Prostate gland (tissue), 2 donors: ENCODE data around the gene TCF7L1. TPM values are rescaled to one million over a fixed set of nuclear protein-coding genes. Genes with fewer than 3 reads are reported as not detected.

Experiments used
- DNase-seq: peaks from one replicate; pipeline ENCODE4 v3.0.0-alpha.2; 2019; ENCODE audit warnings: low spot score
- H3K27ac ChIP-seq, 2 donors: fragments of 200-600 bp; sonication (generic); 2 replicates each; pipeline ENCODE4 v1.5.1; 2017 to 2019
- H3K27me3 ChIP-seq: fragments of 200-600 bp; sonication (generic); replicated peaks from 2 replicates; pipeline ENCODE4 v1.5.1; 2019; ENCODE audit not compliant: insufficient read depth
- H3K36me3 ChIP-seq, 2 donors: fragments of 200-600 bp; sonication (generic); 1 replicate in 1 of 2; 2 replicates in 1 of 2; pipeline versions ENCODE4 v1.5.1 to v1.8.1; 2017 to 2019
- H3K4me1 ChIP-seq: fragments of 200-600 bp; sonication (generic); replicated peaks from 2 replicates; pipeline ENCODE4 v1.5.1; 2019
- H3K4me3 ChIP-seq, 2 donors: fragments of 200-600 bp; sonication (generic); 2 replicates each; pipeline ENCODE4 v1.5.1; 2017 to 2019
- H3K9me3 ChIP-seq: fragments of 200-600 bp; sonication (generic); 2 replicates; pipeline ENCODE4 v1.5.1; 2017
- CTCF ChIP-seq, 4 experiments: fragments of 200-600 bp in 2 of 4; fragments of 450-650 bp in 2 of 4; sonication (generic) in 2 of 4; IDR thresholded peaks; 1 replicate in 3 of 4; 2 replicates in 1 of 4; pipeline ENCODE4 v1.5.1; 2016 to 2019; ENCODE audit warnings: antibody characterized with exemption in 4 of 4, mild to moderate bottlenecking in 2 of 4, moderate library complexity in 2 of 4
- POLR2A ChIP-seq: fragments of 450-650 bp; IDR thresholded peaks from one replicate; pipeline ENCODE4 v1.6.1; 2016; ENCODE audit warnings: antibody characterized with exemption, mild to moderate bottlenecking
- POLR2AphosphoS5 ChIP-seq: sonication (generic); formaldehyde crosslinking; IDR thresholded peaks from one replicate; pipeline ENCODE4 v1.6.1; 2017; ENCODE audit warnings: antibody characterized with exemption
- WGBS: methylation state at CpG from one replicate; pipeline ENCODE4 v1.1.5; 2018; 5-methylcytosine and 5-hydroxymethylcytosine counted together
- intact Hi-C: fragments of 100-400 bp; cut with DNase I; formaldehyde crosslinking; loops from one replicate; pipeline ENCODE4 v1.14.2; 2022
- total RNA-seq, 2 donors: library from RNA; depleted of rRNA; stranded (reverse); fragments of >200 nt; gene quantifications; one replicate each; pipeline ENCODE4 v1.1.0, GENCODE V29; 2016

Gene TCF7L1
- total RNA-seq, 2 donors from 2014 or later, result 2.6 to 7.0 TPM

GRCh38 chr2:85259101-85259590, 126.0 kb downstream of the TCF7L1 start:
- WGBS, result 32% methylated on average over 11 of the region's 11 CpGs
- peaks cover 15% of the 10 kb centered on the region for H3K4me1 ChIP-seq
- intact Hi-C loops, result no loop called here
- no peaks in the 10 kb centered on the region for H3K36me3 ChIP-seq
- no peak for DNase-seq
- TF ChIP-seq POLR2A (no peak), POLR2AphosphoS5 (no peak), CTCF (IDR thresholded peaks at IDR 0.05) (no peak)
- no peak overlapping the region for H3K4me3 ChIP-seq
- no peaks in the 10 kb centered on the region for H3K27me3 ChIP-seq
- H3K9me3 ChIP-seq, result no peaks in the 10 kb centered on the region
- peak overlapping the region; percentile 48 to 52 for H3K27ac ChIP-seq

- H3K9me3 ChIP-seq, result no peaks in the 10 kb centered on the region
- H3K36me3 ChIP-seq, result no peaks in the 10 kb centered on the region
- 58% methylated on average over 4 of the region's 4 CpGs for WGBS
- H3K27ac ChIP-seq, result peak overlapping the region in 1 of 2 donors; percentile 52
- H3K4me3 ChIP-seq, result no peak overlapping the region
- no peaks in the 10 kb centered on the region for H3K27me3 ChIP-seq
- no peak for DNase-seq
- intact Hi-C loops, result no loop called here
- peaks cover 15% of the 10 kb centered on the region for H3K4me1 ChIP-seq
- TF ChIP-seq CTCF (IDR thresholded peaks at IDR 0.05) (no peak), POLR2AphosphoS5 (no peak), POLR2A (no peak)
These were observed 126.7 kb downstream of the TCF7L1 start for GRCh38 chr2:85259879-85260278.

GRCh38 chr2:85263591-85263990, 130.4 kb downstream of the TCF7L1 start:
- no peaks in the 10 kb centered on the region for H3K36me3 ChIP-seq
- H3K9me3 ChIP-seq, result no peaks in the 10 kb centered on the region
- H3K27ac ChIP-seq, result no peak overlapping the region
- H3K27me3 ChIP-seq, result no peaks in the 10 kb centered on the region
- H3K4me1 ChIP-seq, result no peaks in the 10 kb centered on the region
- H3K4me3 ChIP-seq, result no peak overlapping the region
- intact Hi-C loops, result no loop called here
- TF ChIP-seq POLR2A (no peak), CTCF (IDR thresholded peaks at IDR 0.05) (no peak), POLR2AphosphoS5 (no peak)
- 89% methylated on average over 8 of the region's 8 CpGs for WGBS
- DNase-seq, result no peak

- no peak for DNase-seq
- WGBS, result 85% methylated on average over 3 of the region's 3 CpGs
- H3K4me1 ChIP-seq, result no peaks in the 10 kb centered on the region
- H3K4me3 ChIP-seq, result no peak overlapping the region
- H3K36me3 ChIP-seq, result no peaks in the 10 kb centered on the region
- TF ChIP-seq POLR2A (no peak), CTCF (IDR thresholded peaks at IDR 0.05) (no peak), POLR2AphosphoS5 (no peak)
- no peaks in the 10 kb centered on the region for H3K9me3 ChIP-seq
- no peaks in the 10 kb centered on the region for H3K27me3 ChIP-seq
- intact Hi-C loops, result no loop called here
- H3K27ac ChIP-seq, result no peak overlapping the region
These were observed 131.3 kb downstream of the TCF7L1 start for GRCh38 chr2:85264471-85264870.

- H3K36me3 ChIP-seq, result no peaks in the 10 kb centered on the region
- H3K4me3 ChIP-seq, result no peak overlapping the region
- no peak for DNase-seq
- no peaks in the 10 kb centered on the region for H3K27me3 ChIP-seq
- H3K27ac ChIP-seq, result no peak overlapping the region
- peaks cover 5% of the 10 kb centered on the region for H3K4me1 ChIP-seq
- intact Hi-C loops, result no loop called here
- TF ChIP-seq CTCF (IDR thresholded peaks at IDR 0.05), result no peak
- TF ChIP-seq POLR2A, result no peak
- TF ChIP-seq POLR2AphosphoS5, result no peak
- H3K9me3 ChIP-seq, result no peaks in the 10 kb centered on the region
- 41% methylated on average over 7 of the region's 7 CpGs for WGBS
These were observed 132.1 kb downstream of the TCF7L1 start for GRCh38 chr2:85265304-85265703.
